ENCODE measurements around the gene SLC35F6.
"Not testable (repeated sequence)": the region's sequence is repeated elsewhere in the genome, so short reads cannot be mapped to it uniquely, and the experiment has no call there.

Gene SLC35F6

DNA sequence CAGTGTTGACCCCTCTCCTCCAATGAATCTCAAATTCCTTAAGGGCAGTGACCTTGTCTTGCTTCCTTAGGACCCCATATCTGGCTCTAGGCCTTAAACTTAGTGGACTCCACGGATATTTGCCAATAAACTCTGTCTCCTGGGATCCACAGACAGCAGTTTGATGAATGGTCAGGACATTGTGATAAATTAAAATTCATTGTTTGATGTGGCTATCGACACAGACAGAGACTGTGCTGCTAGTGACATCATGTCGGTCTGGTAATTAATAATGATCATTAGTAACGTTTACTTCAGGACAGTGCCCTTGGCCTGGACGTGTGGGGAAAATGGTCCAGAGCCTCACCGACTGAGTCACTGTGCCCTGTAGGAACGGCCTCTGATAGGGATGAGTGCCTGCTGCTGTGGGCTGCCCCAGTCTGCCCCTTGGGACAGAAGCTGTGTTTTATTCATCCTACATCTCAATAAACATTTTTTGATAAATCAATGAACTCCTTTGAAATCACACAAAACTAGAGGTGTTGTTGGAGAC is 5.2 kb upstream of the SLC35F6 start:
- no peak for DNase-seq

DNA sequence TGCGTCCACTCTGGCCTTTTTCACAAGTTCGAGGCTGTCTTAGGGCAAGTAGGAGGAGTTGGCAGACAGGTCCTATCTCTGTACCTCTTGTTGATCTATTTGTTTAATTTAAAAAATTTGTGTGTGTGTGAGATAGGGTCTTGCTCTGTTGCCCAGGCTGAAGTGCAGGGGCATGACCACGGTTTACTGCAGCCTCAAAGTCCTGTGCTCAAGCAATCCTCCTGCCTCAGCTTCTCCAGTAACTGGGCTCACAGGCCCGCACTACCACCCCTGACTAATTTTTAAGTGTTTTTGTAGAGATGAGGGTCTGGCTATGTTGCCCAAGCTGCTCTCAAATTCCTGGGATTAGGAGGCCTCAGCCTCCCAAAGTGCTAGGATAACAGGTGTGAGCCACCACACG is 4.2 kb upstream of the SLC35F6 start:
- DNase-seq: no peak

DNA sequence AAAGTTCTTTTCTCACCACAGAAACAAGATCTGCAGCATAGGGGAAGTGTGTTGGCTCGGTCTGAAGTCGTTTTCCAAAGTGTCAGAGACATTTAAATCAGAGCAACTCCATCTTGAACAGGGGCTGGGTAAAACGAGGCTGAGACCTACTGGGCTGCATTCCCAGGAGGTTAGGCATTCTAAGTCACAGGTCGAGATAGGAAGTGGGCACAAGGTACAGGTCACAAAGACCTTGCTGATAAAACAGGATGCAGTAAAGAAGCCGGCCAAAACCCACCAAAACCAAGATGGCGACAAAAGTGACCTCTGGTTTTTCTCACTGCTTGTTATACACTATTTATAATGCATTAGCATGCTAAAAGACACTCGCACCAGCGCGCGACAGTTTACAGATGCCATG is 3.1 kb upstream of the SLC35F6 start:
- not testable (repeated sequence) for DNase-seq

DNA sequence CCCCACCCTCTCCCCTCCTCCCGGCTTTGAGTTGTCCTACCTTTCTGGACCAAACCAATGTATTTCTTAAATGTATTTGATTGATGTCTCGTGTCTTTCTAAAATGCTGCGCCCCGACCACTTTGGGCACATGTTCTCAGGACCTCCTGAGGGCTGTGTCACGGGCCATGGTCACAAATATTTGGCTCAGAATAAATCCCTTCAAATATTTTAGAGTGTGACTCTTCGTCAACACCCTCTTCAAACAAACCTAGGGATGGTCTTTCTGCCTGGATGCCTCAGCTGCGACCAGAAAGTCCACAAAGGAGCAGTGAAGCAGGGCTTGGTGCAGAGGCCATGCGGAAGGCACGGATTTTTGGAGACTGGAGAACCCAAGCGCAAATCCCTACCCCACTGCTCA is 1.1 kb upstream of the SLC35F6 start:
- DNase-seq: no peak

DNA sequence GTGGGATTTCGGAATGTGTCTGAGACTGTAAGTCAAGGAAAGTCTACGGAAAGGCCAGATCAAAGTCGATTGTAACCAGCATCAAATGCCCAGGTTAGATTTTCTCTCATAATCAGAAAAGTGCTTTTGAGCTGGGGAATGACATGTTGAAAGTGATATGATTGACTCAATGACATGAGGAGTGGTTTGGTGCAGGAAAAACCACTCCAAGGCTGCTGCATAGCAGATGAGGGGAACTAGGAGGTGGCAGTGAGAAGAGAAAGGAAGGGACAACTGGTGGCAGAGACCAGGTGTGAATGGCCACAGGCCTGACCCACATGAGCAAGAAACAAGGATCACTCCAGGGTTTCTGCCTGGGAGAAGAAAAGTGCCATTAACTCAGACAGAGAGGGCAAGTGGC is 822 bp downstream of the SLC35F6 start:
- DNase-seq: no peak

DNA sequence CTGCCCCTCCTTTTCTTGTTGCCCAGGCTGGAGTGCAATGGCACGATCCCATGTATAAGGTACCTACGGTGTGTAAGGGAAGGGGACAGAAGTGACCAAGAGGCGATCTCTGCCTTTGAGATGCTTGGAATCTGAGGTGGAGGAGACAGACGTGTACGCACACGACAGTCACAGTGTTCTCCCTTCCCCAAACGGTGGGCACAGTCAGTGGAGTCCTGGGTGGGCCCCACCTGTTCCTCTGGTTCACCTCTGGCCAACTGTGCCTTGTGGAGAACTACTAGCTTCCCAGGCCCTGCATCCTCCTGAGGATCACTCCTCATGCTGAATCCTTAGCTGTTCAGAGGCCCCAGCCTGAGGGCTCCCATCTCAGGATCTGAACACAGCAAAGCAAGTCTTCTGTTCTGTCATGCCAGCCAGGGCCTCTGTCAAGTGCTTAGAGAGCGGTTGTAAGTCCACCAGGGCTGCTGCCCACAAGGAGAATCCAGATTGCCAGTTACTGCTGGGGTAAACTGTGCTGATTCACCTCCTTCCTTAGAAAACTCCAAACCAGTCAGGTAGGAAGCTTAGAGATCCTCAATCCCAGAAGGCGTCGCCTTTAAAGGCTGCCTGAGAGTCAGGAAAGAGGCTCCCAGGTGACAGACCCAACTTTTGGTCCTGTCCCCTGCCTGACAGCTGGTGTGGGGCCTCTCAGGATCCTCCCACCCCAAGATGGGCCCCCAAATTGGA is 1.6 kb downstream of the SLC35F6 start:
- no peak for DNase-seq

DNA sequence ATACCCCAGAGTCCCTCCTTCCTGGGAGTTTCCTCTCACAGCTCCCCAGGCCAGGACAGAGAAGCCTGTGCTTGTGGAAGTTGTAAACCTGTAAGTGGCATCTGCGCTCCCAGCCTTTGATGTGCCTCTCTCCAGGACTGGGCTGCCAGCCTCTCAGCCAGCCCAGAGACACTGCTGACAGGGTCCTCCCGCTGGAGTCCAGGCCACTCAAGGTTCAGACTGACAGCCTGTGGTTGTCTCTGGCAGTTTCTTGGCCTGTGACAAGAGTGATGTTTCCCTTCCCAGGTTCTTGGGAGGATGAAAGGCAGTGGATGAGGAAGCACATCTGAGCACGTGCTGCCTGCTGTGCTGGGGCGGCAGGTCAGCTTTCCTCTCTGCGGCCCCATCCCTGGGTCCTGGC is 3.0 kb downstream of the SLC35F6 start:
- peak; percentile 89 for DNase-seq

DNA sequence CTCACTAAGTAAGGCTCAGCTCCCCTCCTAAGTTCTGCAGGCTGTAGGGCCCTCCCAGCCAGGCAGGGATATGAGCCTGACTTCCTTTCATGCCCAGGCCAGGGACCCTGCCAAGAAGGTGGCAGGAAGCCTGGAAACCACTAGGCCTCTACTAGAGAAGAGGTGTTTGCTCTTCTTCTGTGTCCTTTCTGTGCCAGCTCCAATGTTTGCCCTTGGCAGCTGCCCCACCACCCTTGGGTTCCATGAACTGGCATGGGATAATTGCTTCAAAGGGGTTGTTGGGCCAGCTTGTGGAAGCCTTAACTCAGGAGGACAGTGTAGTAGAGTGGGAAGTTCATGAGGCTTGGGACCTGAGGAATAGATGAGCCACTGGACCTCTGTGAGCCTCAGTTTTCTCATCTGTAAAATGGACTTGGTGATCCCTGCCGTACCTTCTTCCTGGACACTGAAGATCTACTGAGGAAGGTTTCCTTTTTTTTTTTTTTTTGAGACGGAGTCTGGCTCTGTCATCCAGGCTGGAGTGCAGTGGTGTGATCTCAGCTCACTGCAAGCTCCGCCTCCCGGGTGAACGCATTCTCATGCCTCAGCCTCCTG is 3.9 kb downstream of the SLC35F6 start:
- DNase-seq: no peak

DNA sequence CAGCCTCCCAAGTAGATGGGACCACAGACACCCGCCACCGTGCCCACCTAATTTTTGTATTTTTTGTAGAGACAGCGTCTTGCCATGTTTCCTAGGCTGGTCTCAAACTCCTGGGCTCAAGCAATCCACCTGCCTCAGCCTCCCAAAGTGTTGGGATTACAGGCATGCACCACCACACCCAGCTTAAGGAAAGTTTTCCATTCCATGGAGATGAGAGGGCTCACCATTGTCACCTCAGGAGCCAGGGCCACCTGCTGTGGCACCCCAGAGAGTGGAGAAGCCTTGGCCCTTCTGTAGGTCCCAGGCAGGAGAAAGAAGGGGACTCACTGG is 4.6 kb downstream of the SLC35F6 start:
- no peak for DNase-seq

DNA sequence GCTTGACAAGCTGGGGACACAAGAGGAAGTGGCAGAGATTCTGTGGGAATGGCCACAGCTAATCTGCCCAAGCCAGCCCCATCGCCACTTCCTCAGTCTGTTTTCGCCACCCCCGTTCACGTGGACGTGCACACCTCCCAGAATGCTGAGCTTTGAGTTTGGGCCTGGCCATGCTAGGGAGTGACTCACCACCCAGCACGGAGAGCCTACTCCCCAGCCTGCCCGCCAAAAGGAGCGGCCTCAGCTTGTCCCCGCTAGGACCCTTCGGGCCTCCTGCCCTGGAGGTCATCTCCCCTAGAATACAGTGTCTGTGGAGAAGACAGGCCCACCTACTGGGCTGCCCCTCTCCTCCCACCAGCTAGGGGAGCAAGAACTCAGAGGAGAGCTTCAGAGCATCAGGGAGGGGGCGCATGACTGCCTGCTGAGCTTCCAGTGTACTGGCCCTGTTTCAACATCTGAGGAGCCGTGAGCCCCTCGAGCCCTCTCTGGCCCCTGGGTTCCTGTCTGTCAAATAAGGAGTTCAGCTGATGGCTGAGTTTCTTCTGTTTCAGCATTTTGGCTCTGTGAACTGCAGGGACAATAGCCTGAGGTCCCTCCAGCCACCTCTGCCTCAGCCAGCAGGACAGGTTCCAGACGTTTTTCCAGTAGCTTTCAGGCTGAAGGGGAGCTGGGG is 5.1 kb downstream of the SLC35F6 start:
- DNase-seq: peak; percentile 70

DNA sequence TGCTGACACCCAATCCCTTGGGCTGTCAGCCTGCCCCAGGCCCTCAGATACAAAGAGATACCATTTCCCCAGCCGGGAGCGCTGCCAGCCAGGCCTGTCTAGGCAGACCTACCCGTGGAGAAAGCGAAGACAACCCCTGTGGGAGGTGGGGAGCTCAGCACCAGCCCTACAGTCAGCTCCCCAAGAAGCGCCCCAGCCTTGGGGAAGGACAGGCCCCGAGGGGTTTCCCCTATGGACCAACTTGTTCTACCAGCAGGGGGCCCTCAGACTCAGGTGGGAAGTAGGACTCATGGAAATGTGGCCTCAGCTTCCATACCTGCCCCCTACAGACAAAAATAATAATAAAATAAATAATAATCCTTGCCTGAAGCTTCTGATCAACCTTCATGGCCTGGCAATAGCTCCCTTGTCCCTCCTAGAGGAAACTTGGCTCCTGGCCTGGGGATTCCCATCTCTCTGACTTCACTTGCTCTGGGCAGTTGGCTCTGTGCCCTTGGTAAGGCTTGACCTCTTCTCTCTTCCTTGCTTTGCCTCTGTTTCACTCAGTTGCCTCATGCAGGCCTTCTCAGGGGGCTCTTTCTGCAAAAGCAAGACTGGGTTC is 7.0 kb downstream of the SLC35F6 start:
- DNase-seq: no peak

DNA sequence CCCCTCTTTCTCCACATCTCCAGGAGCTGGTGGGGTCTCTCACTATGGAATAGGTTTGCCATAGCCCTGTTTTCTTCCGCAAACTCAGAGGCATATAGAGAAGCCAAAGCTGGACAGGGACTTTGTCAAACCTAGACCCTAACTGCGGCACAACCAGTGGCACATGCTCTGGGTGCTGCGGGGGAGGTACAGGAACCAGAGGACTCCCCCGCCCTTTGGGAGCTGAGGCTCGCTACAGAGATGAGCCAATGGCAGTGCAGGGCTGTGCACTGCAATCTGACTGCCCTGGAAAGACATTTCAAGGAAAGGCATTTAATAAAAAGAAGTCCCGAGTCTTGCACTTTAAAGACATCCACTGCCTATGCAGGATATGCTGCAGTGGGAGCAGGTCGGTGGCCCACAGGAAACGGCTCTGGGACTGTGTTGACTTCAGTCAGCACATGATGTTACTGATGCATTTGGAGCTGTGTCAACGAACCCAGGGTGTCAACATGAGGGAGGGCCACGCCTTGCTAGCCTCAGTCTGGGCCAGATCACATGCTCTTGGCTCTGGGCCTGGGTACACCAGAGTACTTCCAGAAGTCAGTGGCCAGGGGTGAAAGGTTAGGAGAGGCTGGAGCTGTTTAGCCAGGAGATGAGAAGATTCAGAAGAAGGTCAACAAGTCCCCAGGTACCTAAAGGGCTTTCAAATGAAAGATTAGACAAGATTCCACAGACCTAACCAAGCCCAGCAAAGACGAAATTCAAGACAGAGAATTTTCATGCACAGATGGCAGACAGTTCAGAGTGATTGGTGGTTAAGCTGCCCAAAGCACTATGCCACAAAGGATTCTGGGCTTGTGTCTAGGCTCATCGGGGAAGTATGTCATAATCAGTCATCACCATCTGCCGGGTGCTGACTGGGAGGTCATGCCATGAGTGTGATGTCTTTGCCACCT is 8.2 kb downstream of the SLC35F6 start:
- DNase-seq: no peak

DNA sequence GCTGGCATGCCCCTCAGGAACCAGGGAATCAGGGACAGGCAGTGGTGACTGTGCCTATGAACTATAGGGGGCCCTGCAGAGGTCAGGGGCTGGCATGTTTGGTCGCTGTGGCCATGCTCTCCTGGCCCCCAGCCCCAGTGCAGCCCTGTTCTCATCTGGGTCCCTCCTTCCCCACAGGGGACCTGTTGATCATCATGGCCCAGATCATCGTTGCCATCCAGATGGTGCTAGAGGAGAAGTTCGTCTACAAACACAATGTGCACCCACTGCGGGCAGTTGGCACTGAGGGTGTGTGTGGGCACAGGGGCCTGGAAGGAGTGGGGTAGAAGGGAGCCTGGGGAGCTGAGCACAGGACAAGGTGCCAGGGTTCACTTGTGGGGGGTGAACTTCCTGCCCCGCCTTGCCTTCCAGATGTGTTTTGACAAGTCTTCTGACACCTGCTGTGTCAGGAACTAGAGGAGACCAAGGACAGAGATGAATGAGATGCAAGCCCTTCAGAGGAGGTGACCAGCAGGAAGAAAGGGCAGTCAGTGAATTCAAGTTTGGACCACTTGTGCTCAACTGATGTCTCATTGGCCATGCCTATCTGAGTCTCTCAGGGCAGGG is 12.2 kb downstream of the SLC35F6 start:
- no peak for DNase-seq

DNA sequence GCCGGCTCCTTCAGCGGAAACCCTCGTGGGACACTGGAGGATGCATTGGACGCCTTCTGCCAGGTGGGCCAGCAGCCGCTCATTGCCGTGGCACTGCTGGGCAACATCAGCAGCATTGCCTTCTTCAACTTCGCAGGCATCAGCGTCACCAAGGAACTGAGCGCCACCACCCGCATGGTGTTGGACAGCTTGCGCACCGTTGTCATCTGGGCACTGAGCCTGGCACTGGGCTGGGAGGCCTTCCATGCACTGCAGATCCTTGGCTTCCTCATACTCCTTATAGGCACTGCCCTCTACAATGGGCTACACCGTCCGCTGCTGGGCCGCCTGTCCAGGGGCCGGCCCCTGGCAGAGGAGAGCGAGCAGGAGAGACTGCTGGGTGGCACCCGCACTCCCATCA is 14.0 kb downstream of the SLC35F6 start:
- DNase-seq: no peak

DNA sequence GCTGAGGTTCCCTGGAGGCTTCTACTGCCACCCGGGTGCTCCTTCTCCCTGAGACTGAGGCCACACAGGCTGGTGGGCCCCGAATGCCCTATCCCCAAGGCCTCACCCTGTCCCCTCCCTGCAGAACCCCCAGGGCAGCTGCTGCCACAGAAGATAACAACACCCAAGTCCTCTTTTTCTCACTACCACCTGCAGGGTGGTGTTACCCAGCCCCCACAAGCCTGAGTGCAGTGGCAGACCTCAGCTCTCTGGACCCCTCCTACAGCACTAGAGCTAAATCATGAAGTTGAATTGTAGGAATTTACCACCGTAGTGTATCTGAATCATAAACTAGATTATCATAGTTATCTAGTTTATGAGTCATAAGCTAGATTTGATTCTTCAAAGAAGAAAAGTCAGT is 14.4 kb downstream of the SLC35F6 start:
- DNase-seq: no peak

DNA sequence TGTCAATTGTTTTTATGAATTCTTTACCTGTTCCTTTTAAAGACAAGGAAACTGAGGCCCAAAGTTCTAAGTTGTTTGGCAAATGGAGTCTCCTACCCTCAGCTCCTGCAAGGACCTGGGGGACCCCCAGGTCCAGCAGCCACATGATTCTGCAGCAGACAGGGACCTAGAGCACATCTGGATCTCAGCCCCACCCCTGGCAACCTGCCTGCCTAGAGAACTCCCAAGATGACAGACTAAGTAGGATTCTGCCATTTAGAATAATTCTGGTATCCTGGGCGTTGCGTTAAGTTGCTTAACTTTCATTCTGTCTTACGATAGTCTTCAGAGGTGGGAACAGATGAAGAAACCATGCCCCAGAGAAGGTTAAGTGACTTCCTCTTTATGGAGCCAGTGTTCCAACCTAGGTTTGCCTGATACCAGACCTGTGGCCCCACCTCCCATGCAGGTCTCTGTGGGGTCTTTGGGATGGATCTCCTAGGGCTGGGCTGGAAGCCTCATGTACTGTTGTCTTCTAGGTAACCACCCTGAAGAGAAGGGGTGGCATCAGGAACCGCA is 16.2 kb downstream of the SLC35F6 start:
- DNase-seq: no peak

DNA sequence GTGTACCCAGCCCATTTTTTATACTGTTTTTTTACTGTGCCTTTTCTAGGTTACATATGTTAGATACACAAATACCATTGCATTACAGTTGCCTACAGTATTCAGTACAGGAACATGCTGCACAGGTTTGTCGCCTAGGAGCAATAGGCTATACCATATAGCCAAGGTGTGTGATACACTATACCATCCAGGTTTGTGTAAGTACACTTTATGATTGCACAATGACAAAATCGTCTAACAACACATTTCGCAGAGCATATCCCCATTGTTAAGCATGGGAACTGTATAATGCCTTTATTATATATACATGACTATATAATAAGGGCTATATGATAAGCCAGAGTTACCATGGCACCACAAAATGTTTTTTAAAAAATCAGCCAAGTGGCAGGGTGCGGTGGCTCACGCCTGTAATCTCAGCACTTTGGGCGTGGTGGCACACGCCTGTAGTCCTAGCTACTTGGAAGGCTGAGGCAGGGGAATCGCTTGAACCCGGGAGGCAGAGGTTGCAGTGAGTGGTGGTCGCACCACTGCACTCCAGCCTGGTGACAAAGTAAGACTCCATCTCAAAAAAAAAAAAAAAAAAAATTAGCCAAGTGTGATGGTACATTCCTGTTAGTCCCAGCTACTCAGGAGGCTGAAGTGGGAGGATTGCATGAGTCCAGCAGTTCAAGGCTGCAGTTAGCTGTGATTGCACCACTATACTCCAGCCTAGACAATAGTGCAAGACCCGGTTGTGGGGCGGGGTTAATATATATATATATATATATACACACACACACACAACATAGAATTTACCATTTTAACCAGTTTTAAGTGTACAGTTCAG is 19.0 kb downstream of the SLC35F6 start:
- no peak for DNase-seq

DNA sequence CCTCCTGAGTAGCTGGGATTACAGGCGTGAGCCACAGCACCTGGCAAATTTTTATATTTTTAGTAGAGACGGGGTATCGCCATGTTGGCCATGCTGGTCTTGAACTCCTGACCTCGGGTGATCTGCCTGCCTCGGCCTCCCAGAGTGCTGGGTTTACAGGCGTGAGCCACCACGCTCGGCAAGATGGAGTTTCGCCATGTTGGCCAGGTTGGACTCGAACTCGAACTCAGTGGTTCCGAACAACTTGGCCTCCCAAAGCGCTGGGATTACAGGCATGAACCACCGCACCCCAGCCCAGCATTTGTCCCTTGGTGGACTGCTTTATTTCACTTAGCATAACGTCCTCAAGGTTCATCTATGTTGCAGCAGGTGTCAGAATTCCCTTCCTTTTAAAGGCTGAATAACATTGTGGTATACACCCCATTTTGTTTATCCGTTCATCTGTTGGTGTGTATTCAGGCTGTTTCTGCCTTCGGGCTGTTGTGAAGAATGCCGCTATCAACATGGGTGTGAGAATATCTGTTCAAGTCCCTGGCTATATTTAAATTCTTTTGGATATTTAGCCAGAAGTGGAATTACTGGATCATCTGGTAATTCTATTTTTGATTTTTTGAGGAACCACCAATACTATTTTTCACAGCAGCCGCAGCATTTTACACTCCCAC is 20.6 kb downstream of the SLC35F6 start:
- DNase-seq: no peak

DNA sequence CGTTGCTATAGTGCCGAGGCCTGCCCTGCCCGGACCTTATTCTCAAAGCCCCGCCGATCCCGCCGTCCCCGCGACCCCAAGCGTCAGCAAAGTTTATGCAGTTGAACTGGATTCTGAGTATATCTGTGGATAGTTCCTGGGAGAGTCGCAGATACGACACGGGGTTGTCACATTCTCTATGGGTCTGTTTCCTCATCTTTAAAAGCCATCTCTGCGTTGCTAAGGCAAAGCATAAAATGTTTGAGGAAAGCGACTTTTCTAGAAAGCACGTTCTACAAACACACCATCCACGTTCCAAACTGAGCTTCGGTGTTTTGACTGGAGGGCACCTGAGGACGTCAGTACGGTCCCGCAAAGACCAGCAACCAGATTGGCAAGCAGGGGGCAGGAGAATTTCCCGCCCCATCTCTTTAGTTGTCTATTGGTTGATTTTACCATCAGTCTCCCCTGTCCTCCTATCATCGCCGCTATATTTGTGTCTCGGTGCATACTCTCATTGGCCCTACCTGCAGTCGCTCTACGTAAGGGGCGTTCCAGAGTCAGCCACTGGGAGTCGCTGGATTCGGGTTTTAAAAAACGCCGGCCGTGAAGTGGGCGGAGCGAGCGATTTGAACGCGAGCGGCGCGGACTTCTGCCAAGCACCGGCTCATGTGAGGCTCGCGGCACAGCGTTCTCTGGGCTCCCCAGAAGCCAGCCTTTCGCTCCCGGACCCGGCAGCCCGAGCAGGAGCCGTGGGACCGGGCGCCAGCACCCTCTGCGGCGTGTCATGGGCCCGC is 21.5 kb downstream of the SLC35F6 start, which contains the start of gene CENPA:
TSS of gene CENPA (plus strand) at position 626 of the 776 bp plus-strand sequence. CDS start at position 767, 141 bp downstream.
- DNase-seq: peak; percentile 99
